ENCODE results near the gene RGS8.
"Not testable (repeated sequence)": the region's sequence is repeated elsewhere in the genome, so short reads cannot be mapped to it uniquely, and the experiment has no call there.

The RGS8 gene

DNA sequence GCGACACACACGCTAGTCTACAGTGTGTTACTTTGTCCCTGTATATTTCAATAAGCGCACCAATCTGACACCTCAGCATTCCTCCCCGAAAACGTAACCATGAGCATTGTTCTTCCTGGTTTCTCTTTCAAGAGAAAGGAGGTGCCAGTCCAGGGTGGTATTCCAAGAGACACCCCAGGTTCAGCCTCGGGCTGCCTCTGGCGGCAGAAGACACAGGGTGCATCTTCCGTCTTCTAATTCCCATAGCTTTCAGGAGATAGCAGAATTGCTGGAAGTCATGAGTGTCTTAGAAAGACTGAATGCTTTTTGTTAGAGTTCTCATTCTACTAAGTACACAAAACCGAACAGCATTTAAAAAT is 15.9 kb upstream of the RGS8 start:
- no peak for DNase-seq

DNA sequence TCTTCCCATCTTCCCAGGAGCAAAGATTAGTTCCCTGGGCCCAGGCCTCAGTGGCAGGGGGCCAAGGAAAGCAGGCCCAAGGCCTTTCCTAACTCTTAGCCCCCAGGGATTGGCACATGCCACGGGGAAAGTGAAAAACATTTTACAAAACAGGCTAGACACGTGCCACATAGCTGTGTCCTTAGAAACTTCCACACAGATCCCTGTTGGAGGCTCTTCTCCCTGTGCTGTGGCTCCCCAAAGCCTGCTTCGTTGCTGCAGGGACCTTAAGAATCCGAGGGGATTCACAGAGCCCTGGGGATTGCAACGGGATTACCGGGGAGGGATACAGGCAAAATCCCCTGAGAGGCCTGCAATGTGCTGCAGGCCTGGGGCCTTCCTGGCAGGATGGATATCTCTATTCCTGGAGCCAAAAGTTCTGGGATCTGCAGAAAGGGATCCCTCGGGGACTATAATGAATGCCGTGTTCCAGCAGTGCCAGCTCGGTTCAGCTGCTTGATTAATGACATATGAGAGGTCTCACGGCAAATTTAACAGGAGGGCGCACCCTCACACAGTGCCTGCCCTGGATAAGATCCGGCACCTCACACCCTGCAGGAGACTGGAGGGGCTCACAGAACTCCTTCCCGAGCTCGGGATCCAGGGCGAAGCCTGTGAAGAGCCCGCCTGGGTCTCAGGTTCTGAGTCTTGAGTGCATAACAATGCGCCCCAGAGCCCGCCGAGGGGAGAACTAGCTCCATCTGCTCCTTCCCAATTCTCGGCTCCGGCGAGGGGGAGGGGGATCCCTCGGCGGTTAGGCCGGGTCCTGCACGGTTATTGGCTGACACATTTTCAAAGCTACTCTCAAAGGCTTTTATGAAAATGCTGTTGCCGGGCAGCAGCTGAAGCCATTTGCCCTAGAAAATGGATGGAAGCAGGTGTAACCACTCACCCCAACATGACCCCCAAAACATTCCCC is 15.3 kb upstream of the RGS8 start:
- DNase-seq: peak; percentile 8

DNA sequence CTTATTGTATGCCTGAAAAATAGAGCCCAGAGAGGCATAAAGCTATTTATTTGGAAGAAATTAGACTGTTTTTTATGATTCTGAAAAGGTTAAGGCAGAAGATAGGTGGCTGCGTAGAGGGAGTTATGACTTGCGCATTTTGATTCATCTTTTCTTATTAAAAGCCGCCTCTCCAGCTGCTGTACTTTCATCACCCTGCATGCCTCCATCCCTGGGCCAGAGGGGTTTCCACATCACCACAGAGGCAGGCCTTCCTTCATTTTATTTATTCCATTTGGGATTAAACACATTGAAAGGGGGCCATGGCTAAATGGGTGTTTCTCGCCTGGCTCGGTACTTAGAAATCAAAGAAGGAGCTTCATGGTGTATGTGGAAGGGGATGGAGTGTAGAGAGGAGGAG is 14.6 kb upstream of the RGS8 start:
- DNase-seq: no peak

DNA sequence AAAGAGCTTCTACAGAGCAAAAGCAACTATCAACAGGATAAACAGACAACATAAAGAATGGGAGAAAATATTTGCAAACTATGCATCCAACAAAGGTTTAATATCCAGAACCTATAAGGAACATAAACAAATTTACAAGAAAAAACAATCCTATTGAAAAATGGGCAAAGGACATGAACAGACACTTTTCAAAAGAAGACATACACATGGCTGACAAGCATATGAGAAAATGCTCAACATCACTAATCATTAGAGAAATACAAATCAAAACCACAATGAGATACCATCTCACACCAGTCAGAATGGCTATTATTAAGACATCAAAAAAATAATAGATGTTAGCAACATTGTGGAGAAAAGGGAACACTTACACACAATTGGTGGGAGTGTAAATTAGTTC is 8.8 kb upstream of the RGS8 start:
- not testable (repeated sequence) for DNase-seq

DNA sequence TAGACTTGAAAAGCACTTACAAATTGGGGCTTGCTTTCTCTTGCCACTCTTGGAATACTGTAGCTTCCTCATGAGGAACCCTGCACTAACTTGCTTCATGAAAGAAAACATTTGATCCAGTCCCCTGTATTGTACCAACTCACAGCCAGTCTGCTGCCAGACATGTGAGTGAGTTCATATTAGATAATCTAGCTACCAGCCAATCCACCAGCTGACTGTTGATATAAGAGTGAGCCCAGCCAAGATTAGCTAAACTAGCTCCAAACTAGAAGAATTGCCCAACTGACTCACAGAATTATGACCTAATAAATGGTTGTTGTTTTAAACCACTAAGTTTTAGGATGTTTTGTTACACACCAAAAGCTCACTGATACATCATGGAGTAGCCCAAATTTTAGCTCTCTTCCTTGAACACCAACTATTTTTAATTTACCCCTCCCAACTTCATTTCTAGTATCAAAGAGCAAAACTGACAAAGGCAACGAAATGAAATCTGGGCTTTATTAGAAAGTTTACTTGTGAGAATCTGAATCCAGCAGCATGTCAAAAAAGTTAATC is 6.6 kb upstream of the RGS8 start:
- DNase-seq: no peak

DNA sequence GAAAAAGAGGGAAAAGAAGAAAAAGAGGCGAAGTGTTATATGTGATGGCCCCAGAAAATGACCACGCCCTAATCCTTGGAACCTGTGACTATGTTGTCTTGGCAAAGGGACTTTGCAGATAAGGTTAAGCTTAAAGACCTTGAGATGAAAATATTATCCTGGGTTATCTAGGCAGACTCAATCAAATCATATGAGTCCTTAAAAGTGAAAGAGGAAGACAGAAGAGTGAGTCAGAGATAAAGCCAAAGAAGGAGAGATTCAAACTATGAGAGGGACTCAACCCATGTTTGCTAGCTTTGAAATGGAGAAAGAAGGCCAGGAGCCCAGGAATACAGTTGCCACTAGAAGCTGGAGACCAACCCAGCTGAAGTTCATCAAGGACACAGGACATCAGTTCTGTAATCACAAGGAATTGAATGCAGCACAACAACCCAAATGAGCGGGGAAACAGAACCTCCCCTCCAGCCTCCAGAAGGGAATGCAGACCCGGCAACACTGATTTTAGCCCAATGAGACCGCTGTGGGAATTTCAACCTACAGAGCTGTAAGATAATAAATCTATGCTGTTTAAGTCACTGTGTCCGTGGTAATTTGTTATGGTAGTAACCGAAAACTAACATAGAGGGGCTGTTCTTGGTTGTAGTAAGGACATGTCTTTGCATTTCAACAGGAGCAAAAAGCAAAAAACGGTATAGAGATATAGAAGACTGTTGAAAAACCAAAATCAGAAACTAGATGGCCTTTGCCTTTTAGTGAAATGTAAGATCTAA is 4.2 kb upstream of the RGS8 start:
- no peak for DNase-seq

DNA sequence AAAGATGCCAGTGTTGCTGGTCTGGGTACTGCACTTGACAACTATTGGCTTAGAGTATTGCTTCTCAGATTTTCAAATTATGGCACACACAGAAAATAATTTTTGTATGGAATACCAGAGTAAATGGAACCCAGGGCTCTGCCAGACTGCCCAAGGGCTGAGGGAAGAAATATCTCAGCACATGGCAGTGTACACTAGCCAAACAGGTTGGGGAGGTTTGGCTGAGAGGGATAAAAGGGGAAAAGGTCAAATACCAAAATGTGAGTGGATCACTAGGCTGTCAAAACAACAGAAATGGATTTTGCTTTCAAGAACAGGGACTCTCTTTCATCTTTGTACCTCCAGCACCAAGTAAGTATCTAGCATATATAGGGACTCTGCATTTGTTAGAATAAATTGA is 3.0 kb upstream of the RGS8 start:
- DNase-seq: no peak

DNA sequence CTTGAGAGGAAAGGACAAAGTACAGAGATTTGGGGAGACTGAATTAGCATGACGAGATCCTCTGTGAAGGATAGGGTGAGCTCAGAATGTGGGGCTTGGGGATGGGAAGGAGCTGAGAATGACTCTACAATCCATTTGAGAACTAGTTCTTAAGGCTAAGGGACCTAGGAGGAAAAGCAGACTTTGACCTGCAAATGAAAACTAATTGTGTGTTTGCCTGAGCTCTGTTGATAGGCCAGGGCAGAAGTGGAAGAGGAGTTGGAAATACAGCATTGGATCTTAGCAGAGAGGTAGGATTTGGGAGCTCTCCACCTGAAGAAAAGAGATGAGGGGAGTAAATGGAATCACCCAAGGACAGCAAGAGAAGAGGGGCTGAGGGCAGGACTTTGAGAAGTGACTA is 2.1 kb upstream of the RGS8 start:
- DNase-seq: no peak

DNA sequence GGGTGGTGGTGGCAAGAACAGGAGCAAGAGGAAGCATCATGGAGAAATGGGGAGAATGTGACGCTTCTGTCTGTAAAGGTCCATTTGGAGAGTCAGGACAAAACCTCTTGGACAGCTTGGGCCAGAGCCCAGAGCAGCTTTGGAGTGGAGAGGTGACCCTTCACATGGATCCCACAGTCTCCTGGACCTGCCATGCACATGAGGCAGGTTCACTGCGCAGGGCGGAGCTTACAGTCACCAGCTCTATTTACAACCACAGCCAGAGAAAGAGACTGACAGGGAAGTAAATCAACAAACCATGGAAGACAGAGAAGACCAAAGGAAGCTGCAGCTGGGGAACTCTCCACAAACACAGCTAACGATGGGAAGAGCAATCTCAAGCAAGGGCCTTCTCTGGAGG is 828 bp upstream of the RGS8 start:
- DNase-seq: no peak

DNA sequence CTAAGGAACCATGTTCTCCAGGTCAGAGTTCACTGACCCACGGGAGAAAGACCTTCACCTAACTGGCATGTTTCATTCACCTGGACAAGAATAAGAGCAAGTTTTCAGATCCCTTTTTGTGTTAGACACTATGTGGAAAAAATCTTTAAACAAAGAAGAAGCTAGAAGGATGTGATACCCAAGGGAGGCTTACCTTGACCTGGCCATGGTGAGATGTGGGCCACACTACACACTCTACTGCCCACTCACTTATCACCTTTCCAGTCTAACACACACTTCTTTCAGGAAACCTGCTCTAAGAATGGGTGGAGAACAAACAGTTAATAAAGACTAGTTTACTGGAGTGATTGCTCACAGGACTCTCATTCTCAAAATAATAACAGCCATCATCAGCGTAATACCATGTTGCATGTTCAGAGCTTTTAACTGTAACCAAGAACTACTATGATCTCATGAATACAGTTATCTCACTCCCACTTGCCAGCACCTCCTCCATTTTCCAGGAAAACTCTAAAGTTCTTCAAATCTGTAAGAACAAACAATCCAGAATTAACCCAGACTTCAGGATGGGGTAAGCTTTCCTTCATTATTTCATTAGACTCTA is 1.4 kb downstream of the RGS8 start:
- DNase-seq: no peak

DNA sequence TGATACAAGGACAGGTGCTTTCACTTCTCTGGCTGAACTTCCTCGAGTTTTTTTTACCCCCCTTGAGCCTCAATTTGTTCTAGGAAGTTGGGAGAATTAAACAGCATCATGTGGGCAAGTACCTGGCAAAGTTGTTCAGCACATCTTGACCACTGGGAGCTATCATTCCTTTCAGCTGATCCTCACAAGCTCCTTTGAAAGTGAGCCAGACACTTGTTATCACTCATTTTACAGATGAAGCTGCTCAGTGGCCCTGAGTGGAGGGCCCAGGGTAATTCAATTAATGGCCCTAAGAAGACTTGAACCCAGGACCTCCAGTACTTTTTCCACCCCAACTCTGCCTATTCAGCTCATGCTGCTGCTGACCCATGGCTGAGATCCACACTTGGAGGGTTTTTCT is 2.0 kb downstream of the RGS8 start:
- DNase-seq: no peak

DNA sequence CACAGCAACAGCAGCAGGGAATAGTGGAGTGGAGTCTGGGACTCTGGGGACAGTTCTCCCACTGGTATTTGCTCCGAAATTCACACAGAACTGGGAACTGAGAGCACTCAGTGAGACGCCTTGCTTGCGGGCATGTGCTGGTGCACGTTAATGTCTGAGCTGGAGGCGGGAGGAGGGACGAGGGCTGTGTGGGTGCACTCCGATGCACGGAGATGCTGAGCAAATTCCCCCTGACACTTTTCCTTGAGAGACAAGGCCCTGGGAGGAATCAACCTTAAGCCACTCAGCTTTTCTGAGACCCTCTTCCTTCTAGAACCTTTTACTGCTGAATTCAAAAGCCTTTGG is 2.8 kb downstream of the RGS8 start:
- no peak for DNase-seq

DNA sequence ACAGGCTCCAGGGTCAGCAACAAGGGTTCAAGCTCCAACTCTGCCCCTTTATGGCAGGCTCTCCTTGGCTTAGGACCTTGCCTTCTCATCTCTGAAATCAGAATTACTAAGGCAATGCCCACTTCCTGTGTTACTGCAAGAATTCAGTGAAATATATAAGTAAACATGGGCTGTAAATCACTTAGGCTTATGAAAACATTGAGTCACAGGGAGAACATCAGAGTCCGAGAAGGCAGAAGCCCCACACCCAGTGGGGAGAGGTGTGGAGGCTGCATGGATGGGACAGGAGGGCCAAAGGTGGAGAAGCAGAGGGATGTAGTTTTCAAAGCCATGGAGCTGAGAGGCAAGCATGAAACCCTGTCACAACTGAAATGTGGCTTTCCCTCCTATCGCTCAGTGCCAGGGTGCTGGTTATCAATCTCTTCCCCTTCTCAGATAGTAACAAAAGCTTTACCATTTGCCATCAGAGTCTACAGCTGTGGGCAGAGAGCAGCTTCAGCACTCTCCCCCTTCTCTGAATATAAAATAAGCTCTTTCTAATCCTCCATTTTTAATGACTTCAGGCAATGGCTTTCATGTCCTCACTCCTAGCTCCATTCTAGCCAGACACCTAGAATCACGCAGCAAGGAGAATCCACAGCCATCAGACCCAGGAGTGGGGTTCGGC is 3.4 kb downstream of the RGS8 start:
- DNase-seq: no peak

DNA sequence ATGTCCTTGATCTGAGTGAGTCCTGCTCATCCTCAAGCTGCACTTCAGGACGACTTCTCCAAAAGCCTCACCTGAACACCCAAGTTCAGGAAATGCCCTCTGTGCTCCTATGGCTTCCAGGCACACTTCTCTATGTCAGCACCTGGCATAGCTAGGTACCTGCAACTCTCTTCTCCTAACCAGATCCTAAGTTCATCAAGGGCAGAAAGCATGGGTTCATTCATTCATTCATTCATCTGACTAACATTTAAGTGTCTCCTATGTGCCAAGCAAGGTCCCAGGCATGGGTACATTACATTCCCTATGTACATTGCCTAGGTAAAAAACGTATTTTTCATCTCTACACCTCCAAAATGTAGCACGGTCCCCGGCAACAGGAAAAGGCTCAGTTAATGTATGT is 4.0 kb downstream of the RGS8 start:
- no peak for DNase-seq

DNA sequence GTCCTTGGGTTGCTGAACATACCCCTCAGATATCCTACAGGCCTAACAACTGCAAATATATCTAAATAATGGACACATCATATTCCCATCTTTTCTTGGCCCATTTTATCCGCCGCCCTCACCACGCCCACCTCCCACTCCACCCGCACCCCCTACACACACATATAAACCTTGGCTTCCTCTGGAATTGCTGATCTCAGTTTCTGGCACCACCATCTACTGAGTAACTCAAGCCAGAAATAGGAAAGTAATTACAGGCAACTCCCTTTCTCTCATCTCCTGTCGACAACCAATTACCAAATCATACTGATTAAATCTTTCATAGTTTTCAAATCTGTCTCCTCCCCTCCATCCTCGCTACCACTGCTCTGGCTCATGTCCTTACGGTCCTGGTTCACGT is 4.7 kb downstream of the RGS8 start:
- no peak for DNase-seq

DNA sequence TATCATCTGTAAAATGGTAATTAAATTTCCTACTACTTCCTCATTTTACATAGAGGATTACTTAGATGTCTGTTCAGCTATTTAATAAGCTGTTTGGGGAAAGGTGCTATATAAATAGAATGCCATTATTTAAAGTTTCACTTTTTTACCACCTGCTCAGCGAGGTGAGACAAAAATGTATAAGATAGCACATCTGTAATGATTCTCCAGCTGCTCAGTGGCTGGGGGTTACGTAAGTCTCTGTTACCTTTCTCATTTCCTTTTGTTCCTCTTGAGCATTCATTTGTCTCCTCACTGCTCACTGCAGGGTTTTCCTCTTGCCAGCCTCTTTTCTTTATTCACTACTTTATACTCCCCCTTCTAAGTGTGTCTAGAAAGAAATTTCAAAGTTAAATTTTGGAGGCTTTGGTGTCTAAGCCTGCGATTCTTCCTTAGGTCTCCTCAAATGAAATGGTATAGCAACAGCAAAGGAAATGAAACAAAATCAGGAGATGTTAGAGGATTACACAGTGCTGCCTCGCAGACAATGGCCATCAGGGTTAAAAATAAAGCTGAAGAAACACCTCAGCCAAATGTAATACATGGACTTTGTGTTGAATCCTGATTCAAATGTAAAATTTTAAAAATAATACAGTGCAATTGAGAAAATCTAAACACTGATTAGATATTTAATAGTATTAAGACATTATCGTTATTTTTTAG is 6.8 kb downstream of the RGS8 start:
- DNase-seq: no peak

DNA sequence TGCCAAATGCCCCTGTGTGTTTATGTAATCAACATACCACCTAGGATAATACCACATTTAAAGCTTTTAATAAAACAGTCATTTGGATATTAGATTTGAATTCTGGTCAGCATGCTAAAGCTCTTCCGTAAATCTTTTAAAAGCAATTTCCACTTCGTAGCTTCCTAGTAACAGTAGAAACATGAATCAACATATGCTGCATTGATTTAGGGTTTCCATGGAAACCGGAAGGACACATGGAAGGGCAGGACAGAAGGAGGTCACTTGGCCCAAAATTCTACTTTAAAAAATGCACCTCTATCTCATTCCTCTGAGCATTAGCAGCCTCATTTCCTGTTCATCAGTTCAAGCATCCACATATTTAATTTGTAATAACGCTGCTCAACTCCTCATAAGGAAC is 8.1 kb downstream of the RGS8 start:
- DNase-seq: no peak

DNA sequence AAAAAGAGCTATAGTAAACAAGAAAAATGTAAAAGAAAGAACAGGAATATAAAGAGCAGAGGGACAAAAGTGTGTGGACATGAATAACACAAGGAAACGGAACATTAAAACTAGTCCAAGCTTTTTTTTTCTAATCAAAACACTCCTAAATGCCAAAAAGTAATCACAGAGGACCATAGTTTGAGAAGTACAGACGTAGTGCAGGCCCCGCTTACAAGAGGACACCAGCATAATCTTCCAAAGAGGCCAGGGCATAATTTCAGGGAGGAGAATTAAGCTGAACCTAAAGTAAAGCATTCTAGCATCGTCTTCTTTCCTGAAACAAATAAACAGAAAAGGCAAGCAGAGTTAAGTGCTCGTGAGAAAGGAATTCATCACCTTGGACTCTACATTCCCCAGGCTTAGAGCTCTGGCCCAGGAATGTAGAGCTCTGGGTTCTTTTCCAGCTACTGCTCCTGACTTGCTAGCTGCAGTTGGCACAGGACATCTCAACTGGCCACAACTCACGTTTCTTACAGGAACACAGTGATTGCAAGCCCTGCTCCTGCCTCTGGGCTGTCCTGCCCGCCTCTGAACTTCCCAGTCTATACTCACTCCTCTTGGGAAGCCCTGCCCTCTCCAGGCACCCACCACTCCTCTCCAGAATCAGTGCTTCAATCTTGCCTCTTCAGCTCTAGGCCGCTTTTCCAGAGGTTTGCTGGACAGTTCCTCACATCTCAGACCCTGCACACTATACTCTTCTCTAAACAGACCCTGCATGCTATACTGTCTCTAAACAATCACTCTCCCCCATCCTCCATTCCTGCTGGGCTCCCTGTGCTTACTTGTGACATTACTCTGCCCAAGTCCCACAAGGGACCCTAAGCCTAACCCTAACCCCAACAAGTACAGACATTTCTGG is 9.8 kb downstream of the RGS8 start:
- DNase-seq: peak; percentile 34

DNA sequence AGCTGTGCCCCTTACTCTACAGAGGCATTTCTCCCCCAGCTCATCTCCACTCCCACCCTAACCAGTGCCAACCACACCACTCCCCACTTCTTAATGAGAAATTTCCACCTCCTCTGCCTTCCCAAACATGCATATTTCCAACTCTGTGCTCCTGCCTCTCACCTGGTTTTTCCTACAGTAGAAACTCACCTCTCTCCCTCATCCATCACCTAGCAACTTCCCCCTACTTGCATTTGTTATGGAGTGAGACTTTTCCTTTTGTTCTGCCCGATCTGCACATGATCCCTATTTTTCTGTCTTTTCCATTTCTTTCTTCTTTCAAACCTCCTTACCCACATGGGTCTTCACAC is 11.9 kb downstream of the RGS8 start:
- DNase-seq: no peak

DNA sequence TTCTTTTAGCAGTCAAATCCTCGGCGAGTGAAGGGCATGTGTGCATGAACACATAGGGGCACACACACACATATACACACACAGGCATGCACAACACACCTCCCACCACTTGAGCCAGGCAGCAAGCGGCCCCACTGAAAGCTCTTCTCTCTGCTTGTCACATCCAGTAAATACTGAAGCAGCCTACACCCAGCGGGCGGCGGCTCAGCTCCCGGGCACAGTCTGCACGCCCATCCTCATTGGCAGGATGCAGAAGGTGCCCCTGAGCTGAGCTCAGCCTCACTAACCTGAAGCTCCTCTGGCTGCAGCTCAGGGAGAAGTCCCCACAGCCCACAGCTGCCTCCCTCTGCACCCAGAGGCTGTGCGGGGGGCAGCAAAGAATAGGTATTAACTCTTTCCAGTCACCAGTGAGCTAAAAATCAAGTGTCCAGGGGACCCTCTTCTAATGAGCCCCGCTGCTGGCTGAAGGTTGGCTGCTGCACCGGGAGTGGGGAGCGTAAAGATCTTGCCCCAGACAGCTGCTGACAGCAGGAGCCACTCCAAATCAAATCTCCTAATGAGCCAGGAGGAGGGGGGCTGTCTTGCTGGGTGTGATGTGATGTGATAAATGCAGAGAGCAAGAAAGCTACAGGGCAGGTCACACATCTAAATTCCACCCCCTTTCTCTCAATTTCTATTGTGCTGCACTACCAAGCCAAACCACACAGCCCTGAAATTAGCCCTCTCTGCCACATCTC is 12.5 kb downstream of the RGS8 start:
- DNase-seq: no peak
